Neural cell (in vitro differentiated cells): ENCODE results near the gene ITPKB. TPM values are rescaled to one million over a fixed set of nuclear protein-coding genes. Genes with fewer than 3 reads are reported as not detected.
A peak's percentile ranks its signal among the peaks of the same experiment; 100 is the strongest.

Experiments used
- H2AFZ ChIP-seq: fragments of 200-600, 300-800 bp; sonication (generic), shearing (Covaris generic); 2 replicates; pipeline ENCODE4 v1.6.0; 2014; ENCODE audit warnings: low read depth, mild to moderate bottlenecking, antibody characterized with exemption, low read length, moderate library complexity
- H3F3A ChIP-seq: fragments of 200-600 bp; shearing (Covaris generic); 2 replicates; pipeline ENCODE4 v1.6.1; 2016; ENCODE audit warnings: mild to moderate bottlenecking, moderate library complexity, mixed read lengths, antibody characterized with exemption, low read length; ENCODE audit not compliant: insufficient read depth, poor library complexity, severe bottlenecking
- H3K27ac ChIP-seq: fragments of 200-600, 300-800 bp; sonication (generic), shearing (Covaris generic); 2 replicates; pipeline ENCODE4 v1.5.1; 2014; ENCODE audit warnings: mild to moderate bottlenecking, low read length, moderate library complexity
- H3K27me3 ChIP-seq: fragments of 300-800, 200-600 bp; sonication (generic), shearing (Covaris generic); 2 replicates; pipeline ENCODE4 v1.6.0; 2014; ENCODE audit warnings: mild to moderate bottlenecking, low read depth, low read length, moderate library complexity; ENCODE audit not compliant: insufficient read depth
- H3K36me3 ChIP-seq: fragments of 300-800, 200-600 bp; sonication (generic), shearing (Covaris generic); 2 replicates; pipeline ENCODE4 v1.5.1; 2014; ENCODE audit warnings: mild to moderate bottlenecking, antibody characterized with exemption, low read length, moderate library complexity; ENCODE audit not compliant: insufficient read depth
- H3K4me2 ChIP-seq: fragments of 300-800, 200-600 bp; sonication (generic), shearing (Covaris generic); 2 replicates; pipeline ENCODE4 v1.6.0; 2014; ENCODE audit warnings: mild to moderate bottlenecking, low read length
- H3K4me3 ChIP-seq: fragments of 300-800, 200-600 bp; sonication (generic), shearing (Covaris generic); 2 replicates; pipeline ENCODE4 v1.5.1; 2014; ENCODE audit warnings: mild to moderate bottlenecking, low read length, moderate library complexity
- H3K79me2 ChIP-seq: fragments of 200-600 bp; shearing (Covaris generic); replicated peaks from 2 replicates; pipeline ENCODE4 v1.6.0; 2014; ENCODE audit warnings: mild to moderate bottlenecking, low read length, moderate library complexity; ENCODE audit not compliant: insufficient read depth
- H3K9ac ChIP-seq: fragments of 300-800, 200-600 bp; sonication (generic), shearing (Covaris generic); 2 replicates; pipeline ENCODE4 v1.6.1; 2016; ENCODE audit warnings: mild to moderate bottlenecking, low read length, mixed read lengths
- H3K9me2 ChIP-seq: fragments of 200-600 bp; shearing (Covaris generic); 2 replicates; pipeline ENCODE4 v1.6.1; 2016; ENCODE audit warnings: mild to moderate bottlenecking, low read length, mixed read lengths; ENCODE audit not compliant: insufficient read depth
- H3K9me3 ChIP-seq: fragments of 200-600, 300-800 bp; sonication (generic), shearing (Covaris generic); 2 replicates; pipeline ENCODE4 v1.6.1; 2016; ENCODE audit warnings: mild to moderate bottlenecking, mixed run types, low read length, moderate library complexity, mixed read lengths
- H4K20me1 ChIP-seq: fragments of 200-600 bp; shearing (Covaris generic); 2 replicates; pipeline ENCODE4 v1.6.1; 2016; ENCODE audit warnings: mild to moderate bottlenecking, mixed run types; ENCODE audit not compliant: insufficient read depth
- CTCF ChIP-seq: fragments of 450-650 bp; IDR thresholded peaks from 2 replicates; pipeline ENCODE4 v1.5.1; 2014; ENCODE audit warnings: antibody characterized with exemption, mild to moderate bottlenecking, moderate library complexity; ENCODE audit not compliant: poor library complexity, severe bottlenecking
- EP300 ChIP-seq: fragments of 450-650 bp; conservative IDR thresholded peaks from 2 replicates; pipeline ENCODE4 v1.6.1; 2014; ENCODE audit warnings: antibody characterized with exemption, mild to moderate bottlenecking, moderate library complexity; ENCODE audit not compliant: poor library complexity, severe bottlenecking
- EZH2 ChIP-seq: fragments of 200-600, 300-800 bp; shearing (Covaris generic), sonication (generic); IDR thresholded peaks from 2 replicates; pipeline ENCODE4 v1.6.1; 2014; ENCODE audit warnings: antibody characterized with exemption, low read length, borderline replicate concordance, mild to moderate bottlenecking; ENCODE audit not compliant: insufficient read depth, poor library complexity, severe bottlenecking
- MXI1 ChIP-seq: fragments of 450-650 bp; conservative IDR thresholded peaks from 2 replicates; pipeline ENCODE4 v1.6.1; 2014; ENCODE audit warnings: antibody characterized with exemption, mild to moderate bottlenecking; ENCODE audit not compliant: poor library complexity, severe bottlenecking
- POLR2AphosphoS5 ChIP-seq: IDR thresholded peaks from 2 replicates; pipeline ENCODE4 v1.6.1; 2012
- RAD21 ChIP-seq: fragments of 450-650 bp; conservative IDR thresholded peaks from 2 replicates; pipeline ENCODE4 v1.6.1; 2014; ENCODE audit warnings: antibody characterized with exemption, mild to moderate bottlenecking, moderate library complexity
- REST ChIP-seq: IDR thresholded peaks from 2 replicates; pipeline ENCODE4 v1.6.1; 2012; ENCODE audit warnings: borderline replicate concordance
- SMC3 ChIP-seq: fragments of 450-650 bp; conservative IDR thresholded peaks from 2 replicates; pipeline ENCODE4 v1.6.1; 2014; ENCODE audit warnings: antibody characterized with exemption, mild to moderate bottlenecking, moderate library complexity; ENCODE audit not compliant: poor library complexity
- TAF1 ChIP-seq: IDR thresholded peaks from 2 replicates; pipeline ENCODE4 v1.6.1; 2012; ENCODE audit warnings: low read depth
- polyA plus RNA-seq: library from polyadenylated mRNA; depleted of rRNA; stranded (reverse); fragments of >200 nt; gene quantifications from 2 replicates; pipeline ENCODE4 v1.2.3, GENCODE V29; 2014

Gene ITPKB
- polyA plus RNA-seq, 1 donor from 2014 or later, result 0.19 TPM

GRCh38 chr1:226736908-226737818, 1.9 kb downstream of the ITPKB start:
- Histone ChIP-seq H2AFZ (no peak overlapping the region), H3K9me2 (no peaks in the 10 kb centered on the region), H3K27ac (no peak overlapping the region), H3F3A (no peaks in the 10 kb centered on the region), H4K20me1 (no peaks in the 10 kb centered on the region), H3K9me3 (no peaks in the 10 kb centered on the region), H3K9ac (peak overlapping the region; percentile 58), H3K4me3 (peak overlapping the region; percentile 83), H3K36me3 (no peaks in the 10 kb centered on the region), H3K79me2 (no peaks in the 10 kb centered on the region), H3K4me2 (peak overlapping the region; percentile 92), H3K27me3 (peaks cover 46% of the 10 kb centered on the region)
- peak; percentile 42 for TF ChIP-seq CTCF
- peak; percentile 23 for TF ChIP-seq SMC3
- TF ChIP-seq RAD21, result peak; percentile 21
- TF ChIP-seq REST, result no peak
- TF ChIP-seq TAF1, result no peak

- H3F3A ChIP-seq, result no peaks in the 10 kb centered on the region
- peak overlapping the region; percentile 58 for H3K9ac ChIP-seq
- no peaks in the 10 kb centered on the region for H4K20me1 ChIP-seq
- H3K9me2 ChIP-seq, result no peaks in the 10 kb centered on the region
- H3K36me3 ChIP-seq, result no peaks in the 10 kb centered on the region
- H3K4me2 ChIP-seq, result peak overlapping the region; percentile 53
- H3K27me3 ChIP-seq, result peaks cover 46% of the 10 kb centered on the region
- TF ChIP-seq EZH2 (no peak), POLR2AphosphoS5 (no peak), CTCF (no peak), REST (no peak), SMC3 (no peak), TAF1 (no peak), RAD21 (no peak), EP300 (no peak), MXI1 (no peak)
- no peak overlapping the region for H2AFZ ChIP-seq
- H3K4me3 ChIP-seq, result peak overlapping the region; percentile 83
- H3K27ac ChIP-seq, result no peak overlapping the region
- no peaks in the 10 kb centered on the region for H3K9me3 ChIP-seq
- no peaks in the 10 kb centered on the region for H3K79me2 ChIP-seq
Observed at GRCh38 chr1:226736001-226736907, 2.8 kb downstream of the ITPKB start.
